HG03045 (cell line): ENCODE results near the gene HSD17B8.

Experiments used
- ATAC-seq: cut with Tn5 transposase; IDR thresholded peaks from one replicate; pipeline ENCODE4 v1.9.1; 2021; ENCODE audit warnings: mild to moderate bottlenecking, moderate library complexity; ENCODE audit not compliant: unreplicated experiment

HSD17B8 gene

DNA sequence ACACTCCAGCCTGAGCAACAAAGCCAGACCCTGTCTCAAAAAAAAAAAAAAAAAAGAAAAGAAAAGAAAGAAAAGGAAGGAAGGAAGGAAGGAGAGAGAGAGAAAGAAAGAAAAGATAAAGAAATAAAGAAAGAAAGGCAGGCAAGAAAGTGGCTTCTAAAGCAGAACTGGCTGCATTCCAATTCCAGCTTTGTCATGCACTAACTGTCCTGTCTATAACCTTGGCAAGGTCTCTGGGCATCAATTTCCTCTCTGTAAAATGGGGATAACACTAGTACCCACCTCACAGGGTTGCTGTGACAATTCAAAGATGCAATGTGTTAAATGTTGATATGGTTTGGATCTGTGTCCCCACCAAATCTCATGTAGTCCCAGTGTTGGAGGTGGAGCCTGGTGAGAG, 31.9 kb downstream of the HSD17B8 start:
- ATAC-seq, result no peak

DNA sequence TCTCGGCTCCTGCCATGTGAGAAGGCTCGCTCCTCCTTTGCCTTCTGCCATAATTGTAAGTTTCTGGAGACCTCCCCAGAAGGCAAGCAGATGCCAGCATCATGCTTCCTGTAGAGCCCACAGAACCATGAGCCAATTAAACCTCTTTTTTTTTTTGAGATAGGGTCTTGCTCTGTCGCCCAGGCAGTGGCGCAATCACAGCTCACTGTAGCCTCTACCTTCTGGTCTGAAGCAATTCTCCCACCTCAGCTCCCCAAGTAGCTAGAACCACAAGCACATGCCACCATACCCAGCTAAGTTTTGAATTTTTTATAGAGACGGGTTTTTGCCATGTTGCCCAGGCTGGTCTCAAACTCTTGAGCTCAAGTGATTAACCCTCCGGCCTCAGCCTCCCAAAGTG, 32.4 kb downstream of the HSD17B8 start:
- no peak for ATAC-seq

DNA sequence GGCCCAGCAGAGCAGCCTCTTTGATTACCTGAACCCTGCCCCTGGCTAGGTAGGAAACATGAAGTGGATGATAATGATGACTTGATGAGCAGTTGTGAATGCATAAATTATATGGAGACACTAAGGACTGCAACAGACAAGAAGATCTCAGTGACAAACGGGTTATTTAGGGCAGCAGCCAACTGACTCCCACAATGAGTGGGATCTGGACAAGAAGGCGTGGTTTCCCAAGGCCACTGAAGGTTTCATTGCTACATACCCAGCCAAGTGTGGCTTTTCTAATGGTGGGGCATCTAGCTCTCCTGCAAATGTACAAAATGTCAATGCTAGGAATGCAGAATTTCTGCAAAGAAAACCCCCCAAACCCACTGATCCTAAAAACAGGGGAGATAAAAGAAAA, 33.3 kb downstream of the HSD17B8 start:
- no peak for ATAC-seq

DNA sequence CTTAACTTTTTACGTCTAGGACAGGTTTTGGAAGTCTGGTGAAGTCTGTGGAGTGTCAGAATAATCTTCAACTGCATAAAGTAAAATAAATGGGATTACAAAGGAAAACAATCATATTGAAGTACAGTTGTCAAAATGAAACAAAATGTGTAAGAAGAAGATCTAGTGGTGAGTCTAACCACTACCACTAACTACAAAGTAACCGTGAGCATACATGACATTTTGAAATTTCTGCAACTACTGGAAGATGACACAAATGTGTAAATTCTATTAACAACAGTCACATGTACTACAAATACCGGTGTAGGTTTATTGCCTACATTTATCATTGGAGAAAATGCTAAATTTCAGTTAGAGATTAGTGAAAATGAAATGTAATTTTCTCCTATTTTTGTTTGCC, 37.5 kb downstream of the HSD17B8 start:
- no peak for ATAC-seq

DNA sequence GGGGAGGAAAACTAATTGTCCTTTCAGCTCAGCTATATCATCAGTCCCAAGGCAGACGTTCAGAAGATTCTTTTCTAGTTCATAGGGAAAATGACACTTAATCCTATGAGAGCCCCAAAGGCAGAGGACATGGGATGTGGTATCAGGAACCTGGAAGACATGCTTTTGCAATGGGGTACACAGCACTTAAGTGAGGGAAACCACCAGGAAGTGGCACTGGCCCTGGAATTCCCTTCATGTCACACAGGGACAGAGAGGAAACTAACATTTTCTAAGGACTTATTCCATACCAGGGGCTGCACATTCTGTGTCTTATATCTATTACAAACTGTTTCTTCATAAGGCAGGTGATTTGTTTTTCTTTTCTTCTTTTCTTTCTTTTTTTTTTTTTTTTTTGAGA, 39.0 kb downstream of the HSD17B8 start:
- ATAC-seq, result no peak

DNA sequence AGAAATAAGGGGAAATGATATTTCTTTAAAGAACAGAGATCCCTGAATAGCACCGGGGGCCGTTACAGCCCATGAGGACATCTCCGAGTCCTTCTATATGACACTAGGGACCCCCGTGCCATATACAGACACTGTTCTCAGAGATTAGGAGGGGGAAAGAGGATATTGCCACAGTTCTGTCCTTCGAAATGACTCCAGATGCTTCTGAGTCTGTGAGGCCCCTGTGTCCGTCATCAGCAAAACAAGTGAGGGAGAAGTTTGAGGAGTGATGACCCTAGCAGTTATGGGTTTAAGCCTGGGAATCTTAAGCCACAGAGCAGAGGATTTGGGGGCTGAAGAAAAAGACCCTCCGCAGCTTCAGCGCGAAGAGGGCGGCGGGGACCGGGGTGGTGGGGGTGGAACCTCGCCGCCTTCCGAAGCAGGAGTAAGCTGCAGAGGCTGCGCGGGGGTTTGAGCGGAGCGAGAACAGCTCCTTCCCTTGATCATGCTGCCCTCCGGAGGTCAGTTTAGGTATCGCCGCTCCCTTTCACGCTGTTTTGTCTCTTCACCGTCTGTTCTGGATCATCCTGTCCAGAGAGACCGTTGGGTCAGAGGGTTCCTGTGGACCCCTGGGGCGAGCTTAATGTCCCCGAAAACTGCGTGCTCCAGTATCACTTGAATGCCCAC, 43.7 kb downstream of the HSD17B8 start:
- peak; percentile 39 for ATAC-seq

DNA sequence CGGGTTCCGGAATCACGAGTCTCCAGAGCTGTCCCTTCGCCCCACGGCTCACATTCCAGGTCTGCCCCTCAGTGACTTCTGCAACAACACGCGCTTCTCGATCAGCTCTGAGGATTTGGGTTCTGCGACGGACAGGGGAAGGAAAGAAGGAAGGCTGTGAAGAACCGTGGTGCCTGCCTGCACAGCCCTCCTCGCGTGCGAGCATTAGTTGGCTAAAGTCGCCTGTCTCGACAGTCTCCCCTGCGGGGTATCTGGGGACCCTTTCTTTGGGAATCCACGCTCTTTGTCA, 44.1 kb downstream of the HSD17B8 start:
- peak; percentile 14 for ATAC-seq

DNA sequence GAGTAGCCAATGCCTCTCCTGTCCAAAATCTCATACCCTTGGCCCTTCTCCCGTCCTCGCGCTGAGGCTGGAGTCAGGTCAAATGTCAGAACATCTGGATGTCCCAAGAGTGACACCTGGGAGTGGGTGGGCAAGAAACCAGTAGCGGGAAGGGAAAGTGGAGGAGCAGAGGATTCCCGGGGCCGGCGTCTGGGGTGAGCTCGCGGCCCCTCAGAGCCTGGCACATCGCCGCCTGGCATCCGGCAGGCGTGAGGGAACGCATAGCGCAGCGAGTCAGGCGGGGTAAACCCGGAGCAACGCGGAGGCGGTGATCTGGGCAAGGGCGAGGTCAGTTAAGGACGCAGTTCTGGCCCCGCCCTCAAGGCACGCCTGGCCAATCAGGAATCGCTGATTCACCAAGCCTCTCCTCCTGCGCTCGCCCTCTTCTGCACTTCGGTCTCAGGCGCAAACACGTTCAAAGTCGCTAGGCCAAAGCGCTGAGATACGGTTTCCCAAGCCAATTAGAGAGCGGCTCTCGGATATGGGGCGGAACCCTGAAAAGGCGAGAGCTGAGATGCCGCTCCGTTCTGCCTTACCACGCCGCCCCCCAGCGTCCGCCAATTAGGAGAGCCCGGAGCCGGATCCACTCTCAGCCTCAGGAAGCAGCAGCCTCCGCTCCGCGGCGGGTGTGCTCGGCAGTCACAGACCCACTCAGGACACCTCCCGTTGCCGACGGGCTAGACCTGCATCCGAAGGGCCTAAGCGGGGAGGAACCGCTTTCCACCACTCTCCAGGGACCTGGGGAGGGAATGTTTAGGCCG, 44.7 kb downstream of the HSD17B8 start:
- peak; percentile 90 for ATAC-seq

DNA sequence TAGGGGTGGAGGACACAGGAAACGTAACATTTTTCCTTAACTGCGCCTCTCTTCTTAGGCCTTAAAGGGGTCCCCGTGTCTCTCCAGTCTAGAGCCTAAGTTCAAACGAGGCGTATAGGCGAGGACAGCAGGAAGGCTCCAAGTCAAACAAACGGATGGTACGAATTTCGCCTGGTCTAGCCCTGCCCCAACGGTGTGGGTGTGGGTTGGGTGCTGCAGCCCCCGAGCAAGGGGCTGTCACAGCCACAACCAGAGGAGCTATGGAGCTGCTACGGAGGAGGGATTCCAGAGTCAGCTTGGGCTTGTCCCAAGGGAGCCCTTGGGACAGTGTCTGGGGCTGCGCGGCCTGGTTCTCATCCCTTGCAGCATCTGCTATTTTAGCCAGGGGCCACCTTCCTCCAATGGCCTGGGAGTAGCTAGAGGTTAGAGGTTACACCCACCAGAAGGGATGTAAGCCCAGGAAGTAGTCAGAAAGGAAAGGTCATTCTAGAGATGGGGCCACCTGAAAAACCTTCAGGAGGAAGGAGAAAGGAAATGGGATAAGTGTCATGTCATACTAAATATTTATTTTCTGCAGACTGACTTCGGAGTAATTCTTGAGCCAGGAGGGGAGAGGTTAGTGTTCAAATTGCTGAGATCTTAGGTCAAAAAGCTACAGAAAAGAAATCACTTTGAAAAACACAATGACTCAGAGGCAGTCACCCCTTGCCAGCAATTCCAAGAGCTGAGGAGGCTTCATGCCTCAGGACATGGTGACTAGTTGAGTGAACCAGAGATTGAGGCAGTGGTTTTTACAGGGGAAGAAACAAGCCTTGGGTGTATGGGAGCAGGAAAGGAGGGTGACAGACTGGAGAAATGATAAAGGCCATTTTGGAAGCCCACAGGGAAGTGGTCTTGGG, 45.5 kb downstream of the HSD17B8 start:
- no peak for ATAC-seq

DNA sequence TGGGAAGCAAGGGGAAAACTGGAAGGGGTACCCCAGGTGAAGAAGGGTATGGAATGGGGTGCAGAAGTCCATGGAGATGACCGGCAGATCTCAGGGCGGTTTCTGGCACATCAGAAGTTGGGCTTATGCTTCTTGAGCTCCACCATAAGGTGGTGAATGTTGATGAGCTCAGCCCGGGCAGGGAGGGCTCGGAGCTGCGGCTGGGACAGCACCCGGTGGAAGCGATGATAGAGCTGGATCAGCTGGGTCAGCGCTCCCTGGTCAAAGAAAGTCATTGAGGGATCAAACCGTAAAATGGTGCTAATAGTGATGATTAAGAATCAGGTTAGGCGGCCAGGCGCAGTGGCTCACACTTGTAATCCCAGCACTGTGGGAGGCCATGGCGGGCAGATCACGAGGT, 46.3 kb downstream of the HSD17B8 start:
- ATAC-seq, result no peak

DNA sequence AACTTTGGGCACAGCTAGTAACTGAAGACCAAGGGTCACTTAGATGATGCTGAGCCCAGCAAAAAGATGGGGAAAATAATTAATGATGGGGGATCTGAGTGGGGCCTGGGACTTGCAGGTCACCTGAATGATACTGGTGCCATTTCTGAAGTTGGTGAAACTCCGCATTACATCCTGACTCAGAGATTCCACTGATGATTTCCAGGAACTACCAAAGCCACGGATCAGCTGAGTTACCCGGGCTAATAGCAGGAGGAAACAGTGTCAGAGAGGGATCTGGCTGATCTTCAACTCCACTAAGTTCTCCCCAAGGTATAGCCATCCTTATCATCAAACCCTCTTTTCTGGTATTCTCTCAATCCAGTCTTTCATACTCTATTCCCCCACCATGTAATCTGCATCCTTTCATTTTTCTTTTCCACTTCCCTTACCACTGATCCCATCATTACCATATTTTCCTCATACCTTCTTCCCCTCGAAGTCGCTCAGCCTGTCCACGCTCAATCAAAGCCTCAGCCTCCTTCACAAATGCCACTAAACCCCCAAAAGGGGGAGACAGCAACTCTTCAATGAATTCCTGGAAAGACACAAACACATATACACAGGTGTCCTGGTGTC, 47.0 kb downstream of the HSD17B8 start:
- ATAC-seq, result no peak

DNA sequence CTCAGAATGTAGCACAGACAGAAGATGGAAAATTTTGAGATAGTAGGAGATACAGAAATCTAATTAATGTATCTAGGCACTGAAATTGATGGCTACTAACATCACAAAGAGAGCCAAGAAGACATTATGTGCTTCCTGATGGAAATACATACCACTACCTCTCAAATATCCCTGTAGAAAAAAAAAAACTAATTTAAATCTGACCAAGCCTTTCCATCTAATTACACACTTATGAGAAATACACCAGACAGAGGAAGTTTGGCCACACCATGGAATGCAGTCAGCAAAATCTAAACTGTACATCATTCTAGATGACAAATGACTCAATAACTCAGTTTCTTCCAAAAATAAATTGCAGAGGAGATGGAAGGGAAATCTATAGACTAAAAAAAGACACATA, 48.3 kb downstream of the HSD17B8 start:
- no peak for ATAC-seq

DNA sequence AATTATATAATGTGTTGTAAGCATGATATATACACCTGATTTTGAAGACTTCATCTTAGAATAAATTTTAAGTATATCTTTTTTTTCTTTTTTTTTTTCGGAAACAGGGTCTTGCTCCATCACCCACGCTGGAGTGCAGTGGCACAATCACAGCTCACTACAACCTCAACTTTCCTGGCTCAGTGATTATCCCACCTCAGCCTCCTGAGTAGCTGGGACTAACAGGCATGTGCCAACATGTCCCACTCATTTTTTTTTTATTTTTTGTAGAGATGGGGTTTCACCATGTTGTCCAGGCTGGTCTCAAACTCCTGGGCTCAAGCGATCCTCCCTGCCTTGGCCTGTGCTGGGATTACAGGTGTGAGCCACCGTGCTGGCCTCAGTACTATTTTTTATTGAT, 50.1 kb downstream of the HSD17B8 start:
- no peak for ATAC-seq
